ENCODE results near the gene RPL11. TPM values are rescaled to one million over a fixed set of nuclear protein-coding genes. Genes with fewer than 3 reads are reported as not detected.

RPL11 gene
- total RNA-seq, 1 experiment from 2014 or later = 1,206 TPM

- Histone ChIP-seq H3K9me3 (ENCODE audit: low read depth, low read length, poor library complexity, severe bottlenecking) (no peaks in the 10 kb centered on the region), H3K27me3 (replicated peaks; ENCODE audit: insufficient read depth, low read depth, low read length, poor library complexity) (no peaks in the 10 kb centered on the region), H3K27ac (ENCODE audit: low read depth, low read length, poor library complexity, severe bottlenecking) (no peak overlapping the region), H3K36me3 (ENCODE audit: insufficient read depth, low read length, poor library complexity, severe bottlenecking) (peaks cover 82% of the 10 kb centered on the region), H3K4me1 (ENCODE audit: insufficient read depth, low read length, poor library complexity, severe bottlenecking) (peaks cover 30% of the 10 kb centered on the region), H3K4me3 (ENCODE audit: low read depth, low read length, poor library complexity, severe bottlenecking) (no peak overlapping the region)
- no peak for TF ChIP-seq EZH2 (IDR thresholded peaks at IDR 0.05; ENCODE audit: borderline replicate concordance, low read depth, low read length, poor library complexity, severe bottlenecking)
- TF ChIP-seq, protein P1, sequence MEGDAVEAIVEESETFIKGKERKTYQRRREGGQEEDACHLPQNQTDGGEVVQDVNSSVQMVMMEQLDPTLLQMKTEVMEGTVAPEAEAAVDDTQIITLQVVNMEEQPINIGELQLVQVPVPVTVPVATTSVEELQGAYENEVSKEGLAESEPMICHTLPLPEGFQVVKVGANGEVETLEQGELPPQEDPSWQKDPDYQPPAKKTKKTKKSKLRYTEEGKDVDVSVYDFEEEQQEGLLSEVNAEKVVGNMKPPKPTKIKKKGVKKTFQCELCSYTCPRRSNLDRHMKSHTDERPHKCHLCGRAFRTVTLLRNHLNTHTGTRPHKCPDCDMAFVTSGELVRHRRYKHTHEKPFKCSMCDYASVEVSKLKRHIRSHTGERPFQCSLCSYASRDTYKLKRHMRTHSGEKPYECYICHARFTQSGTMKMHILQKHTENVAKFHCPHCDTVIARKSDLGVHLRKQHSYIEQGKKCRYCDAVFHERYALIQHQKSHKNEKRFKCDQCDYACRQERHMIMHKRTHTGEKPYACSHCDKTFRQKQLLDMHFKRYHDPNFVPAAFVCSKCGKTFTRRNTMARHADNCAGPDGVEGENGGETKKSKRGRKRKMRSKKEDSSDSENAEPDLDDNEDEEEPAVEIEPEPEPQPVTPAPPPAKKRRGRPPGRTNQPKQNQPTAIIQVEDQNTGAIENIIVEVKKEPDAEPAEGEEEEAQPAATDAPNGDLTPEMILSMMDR (conservative IDR thresholded peaks at IDR 0.05; ENCODE audit: low read depth, low read length) = no peak
- no TSS peak for BruUV-seq (replicated peaks)
- POLR2A ChIA-PET (ENCODE audit: low non-redundant PET) = no interaction called here
- DNase-seq (ENCODE audit: low spot score) = no peak
- CTCF ChIA-PET = no interaction called here
- intact Hi-C loops (cut with micrococcal nuclease; ENCODE audit: unreplicated experiment) = no loop called here
These were observed 4.1 kb downstream of the RPL11 start for GRCh38 chr1:23695667-23696066.

DNA sequence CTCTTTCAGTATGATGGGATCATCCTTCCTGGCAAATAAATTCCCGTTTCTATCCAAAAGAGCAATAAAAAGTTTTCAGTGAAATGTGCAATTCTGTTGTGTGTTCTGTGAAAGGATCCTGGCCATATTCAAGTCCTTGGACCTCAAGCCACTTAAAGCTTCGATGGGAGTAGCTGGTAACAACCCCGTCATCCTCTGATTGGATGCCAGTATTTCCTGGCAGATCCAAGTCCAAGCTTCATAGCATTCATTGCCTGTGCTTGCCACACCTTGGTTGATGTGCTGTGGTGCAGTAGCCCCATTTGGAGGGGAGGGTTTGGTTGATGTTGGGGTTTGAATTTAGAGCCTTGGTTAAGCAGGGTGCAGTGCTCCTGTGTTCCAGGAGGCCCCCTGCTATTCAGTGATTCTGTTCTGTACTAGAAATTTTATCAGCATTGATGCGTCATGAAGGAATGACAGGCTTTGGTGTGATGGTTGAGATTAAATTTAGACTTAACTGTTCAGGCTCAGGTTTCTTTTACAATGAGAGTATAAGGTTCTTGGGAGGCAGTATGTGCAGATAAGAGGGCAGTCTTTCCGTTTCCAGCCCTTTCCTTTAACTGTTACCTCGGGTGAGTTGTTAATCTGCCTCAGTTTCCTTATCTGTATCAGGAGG is 4.9 kb downstream of the RPL11 start:
- DNase-seq (ENCODE audit: low spot score) = no peak
- Histone ChIP-seq H3K4me1 (ENCODE audit: insufficient read depth, low read length, poor library complexity, severe bottlenecking) (peaks cover 30% of the 10 kb centered on the region), H3K27me3 (replicated peaks; ENCODE audit: insufficient read depth, low read depth, low read length, poor library complexity) (no peaks in the 10 kb centered on the region), H3K36me3 (ENCODE audit: insufficient read depth, low read length, poor library complexity, severe bottlenecking) (peaks cover 90% of the 10 kb centered on the region), H3K9me3 (ENCODE audit: low read depth, low read length, poor library complexity, severe bottlenecking) (no peaks in the 10 kb centered on the region), H3K27ac (ENCODE audit: low read depth, low read length, poor library complexity, severe bottlenecking) (no peak overlapping the region), H3K4me3 (ENCODE audit: low read depth, low read length, poor library complexity, severe bottlenecking) (no peak overlapping the region)
- ChIA-PET POLR2A (ENCODE audit: low non-redundant PET) (interaction anchor here (0.6 to 0.8 kb wide), 2 partner anchors 13 to 352 kb away, joined by 4 read pairs; partner anchors contain the start of gene HNRNPR), CTCF (no interaction called here)
- no TSS peak for BruUV-seq (replicated peaks)
- intact Hi-C loops (cut with micrococcal nuclease; ENCODE audit: unreplicated experiment) = no loop called here
- TF ChIP-seq, protein P1 (conservative IDR thresholded peaks at IDR 0.05; ENCODE audit: low read depth, low read length) = no peak
- no peak for TF ChIP-seq EZH2 (IDR thresholded peaks at IDR 0.05; ENCODE audit: borderline replicate concordance, low read depth, low read length, poor library complexity, severe bottlenecking)

GRCh38 chr1:23698466-23698865 is 6.9 kb downstream of the RPL11 start:
- DNase-seq (ENCODE audit: low spot score) = no peak
- intact Hi-C loops (cut with micrococcal nuclease; ENCODE audit: unreplicated experiment) = no loop called here
- BruUV-seq (replicated peaks) = no TSS peak
- no peaks in the 10 kb centered on the region for H3K9me3 ChIP-seq (ENCODE audit: low read depth, low read length, poor library complexity, severe bottlenecking)
- H3K27me3 ChIP-seq (replicated peaks; ENCODE audit: insufficient read depth, low read depth, low read length, poor library complexity) = no peaks in the 10 kb centered on the region
- ChIA-PET CTCF (no interaction called here), POLR2A (ENCODE audit: low non-redundant PET) (no interaction called here)
- H3K4me3 ChIP-seq (ENCODE audit: low read depth, low read length, poor library complexity, severe bottlenecking) = no peak overlapping the region
- no peak overlapping the region for H3K27ac ChIP-seq (ENCODE audit: low read depth, low read length, poor library complexity, severe bottlenecking)
- TF ChIP-seq EZH2 (IDR thresholded peaks at IDR 0.05; ENCODE audit: borderline replicate concordance, low read depth, low read length, poor library complexity, severe bottlenecking) = no peak
- TF ChIP-seq, protein P1 (conservative IDR thresholded peaks at IDR 0.05; ENCODE audit: low read depth, low read length) = no peak
- H3K36me3 ChIP-seq (ENCODE audit: insufficient read depth, low read length, poor library complexity, severe bottlenecking) = peaks cover 99% of the 10 kb centered on the region
- H3K4me1 ChIP-seq (ENCODE audit: insufficient read depth, low read length, poor library complexity, severe bottlenecking) = peaks cover 23% of the 10 kb centered on the region
